K562 (cell line): ENCODE data around the gene CD24. TPM values are rescaled to one million over a fixed set of nuclear protein-coding genes. Genes with fewer than 3 reads are reported as not detected.
A peak's percentile ranks its signal among the peaks of the same experiment; 100 is the strongest.

Source experiments
- CREB5 ChIP-seq: fragments of 250-450 bp; sonication (Bioruptor Pico); IDR thresholded peaks from 2 replicates; pipeline ENCODE4 v1.5.0; 2020; ENCODE audit warnings: mild to moderate bottlenecking
- HDAC2 ChIP-seq: fragments of 450-650 bp; IDR thresholded peaks from 2 replicates; pipeline ENCODE4 v1.6.1; 2016; ENCODE audit warnings: mild to moderate bottlenecking
- L3MBTL2 ChIP-seq: fragments of 450-650 bp; IDR thresholded peaks from 2 replicates; pipeline ENCODE4 v1.6.1; 2016; ENCODE audit warnings: mild to moderate bottlenecking, moderate library complexity
- MLLT1 ChIP-seq, 2 experiments: fragments of 450-650 bp; IDR thresholded peaks; 2 replicates each; pipeline ENCODE4 v1.6.1; 2016
- REST ChIP-seq, 2 experiments: fragments of 450-650 bp; formaldehyde crosslinking in 1 of 2; IDR thresholded peaks; 2 replicates each; pipeline versions ENCODE4 v1.4.0 to v1.6.1; 2014 to 2020; ENCODE audit warnings: mild to moderate bottlenecking in 2 of 2, borderline replicate concordance in 1 of 2, low read depth in 1 of 2
- ZFP30 ChIP-seq: fragments of 250-450 bp; sonication (Bioruptor Pico); IDR thresholded peaks from 2 replicates; pipeline ENCODE4 v1.8.0; 2022; ENCODE audit warnings: moderate library complexity, mild to moderate bottlenecking, inconsistent platforms, borderline replicate concordance
- ZNF766 ChIP-seq: fragments of 200-800 bp; sonication (Bioruptor generic); conservative IDR thresholded peaks from 2 replicates; pipeline ENCODE4 v1.6.1; 2016; ENCODE audit warnings: missing genetic modification characterization, missing compliant biosample characterization
- polyA plus RNA-seq, 8 experiments: library from polyadenylated mRNA; depleted of rRNA in 4 of 8; stranded (reverse) in 5 of 8; unstranded in 3 of 8; fragments of >200 nt; fragmentation: Nextera tagmentation in 2 of 8; fragmentation: Illumina TruSeq in 1 of 8; extraction: Ambion mirVana in 2 of 8; extraction: Trizol in 1 of 8; gene quantifications; 2 replicates each; pipeline versions ENCODE4 v1.2.1 to v1.2.3, GENCODE V29; 2011 to 2014; ENCODE audit warnings: inconsistent platforms in 1 of 8, missing spikeins in 1 of 8
- total RNA-seq, 7 experiments: library from RNA; depleted of rRNA in 6 of 7; stranded (reverse); fragments of >200 nt in 6 of 7; fragmentation: Illumina TruSeq in 2 of 7; extraction: Trizol in 2 of 7; gene quantifications; 2 replicates each; pipeline versions ENCODE4 v1.2.1 to v1.2.3, GENCODE V29; 2011 to 2021; ENCODE audit warnings: low replicate concordance in 1 of 7

Gene CD24
- total and polyA plus RNA-seq, 9 of the 15 experiments (the other 6 are each of a cell fraction or from before 2014, with no cell fraction given), result 8.8 to 155 (median 27.1) TPM

GRCh38 chr6:106927531-106928398 is 46.8 kb downstream of the CD24 start (continued):
- TF ChIP-seq REST (IDR thresholded peaks at IDR 0.05; ENCODE audit: borderline replicate concordance) (peak; percentile 99), REST (CRISPR knock-in tag; IDR thresholded peaks at IDR 0.05; ENCODE audit: low read depth) (peak; percentile 97), ZNF766 (CRISPR knock-in tag) (peak; percentile 88), ZFP30 (CRISPR knock-in tag) (no peak), HDAC2 (peak; percentile 54; the same call in 1 of the 2 replicates), L3MBTL2 (no peak), MLLT1 (IDR thresholded peaks at IDR 0.05) (no peak), CREB5 (CRISPR knock-in tag) (no peak)
